ENCODE results near the gene GARS1. TPM values are rescaled to one million over a fixed set of nuclear protein-coding genes. Genes with fewer than 3 reads are reported as not detected.
"Not testable (repeated sequence)": the region's sequence is repeated elsewhere in the genome, so short reads cannot be mapped to it uniquely, and the experiment has no call there.

The GARS1 gene
- total and polyA plus RNA-seq, 2 donors (not counting 1 experiment from before 2014, with no cell fraction given) = 322 to 669 TPM

DNA sequence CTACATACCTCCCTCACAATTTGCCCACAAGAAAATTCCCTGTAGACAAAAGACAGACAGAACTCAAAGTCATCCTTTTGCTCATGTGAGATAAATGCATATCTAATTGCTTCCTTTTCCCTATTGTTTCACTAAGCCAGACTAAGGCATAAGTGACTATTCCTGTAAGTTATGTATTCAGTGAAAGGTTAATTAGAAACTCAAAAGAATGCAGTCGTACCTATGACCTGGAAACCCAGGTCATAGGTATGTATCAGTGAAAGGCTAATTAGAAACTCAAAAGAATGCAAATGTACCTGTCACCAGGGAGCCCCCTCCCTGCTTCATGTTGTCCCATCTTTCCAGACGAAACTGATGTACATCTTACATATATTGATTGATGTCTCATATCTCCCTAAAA, 10.3 kb upstream of the GARS1 start:
- TF ChIP-seq EZH2 (IDR thresholded peaks at IDR 0.05; ENCODE audit: low read length, missing control alignments) = no peak
- no peak overlapping the region for H3K4me2 ChIP-seq (ENCODE audit: extremely low read depth, insufficient read depth, low read length)
- H2AFZ ChIP-seq (ENCODE audit: low read length) = no peak overlapping the region
- H3K9ac ChIP-seq (ENCODE audit: insufficient read depth, low read length) = no peak overlapping the region
- peaks cover 3% of the 10 kb centered on the region for H3K79me2 ChIP-seq (ENCODE audit: control insufficient read depth, insufficient read depth, low read length)
- no peak overlapping the region for H3K4me3 ChIP-seq (replicated peaks in 1 of 4; ENCODE audit: control extremely low read depth in 1 of 4, insufficient read depth in 1 of 4, low read depth in 3 of 4, low read length in 4 of 4)
- H4K20me1 ChIP-seq (ENCODE audit: control insufficient read depth, extremely low read depth, insufficient read depth, low read length) = no peaks in the 10 kb centered on the region
- H3K27ac ChIP-seq (ENCODE audit: insufficient read depth, low read length) = no peak overlapping the region
- no peaks in the 10 kb centered on the region for H3K27me3 ChIP-seq (ENCODE audit: control insufficient read depth, insufficient read depth, low read length)
- H3K4me1 ChIP-seq (ENCODE audit: control insufficient read depth, extremely low read depth, insufficient read depth, low read length) = no peaks in the 10 kb centered on the region
- no peak for DNase-seq (ENCODE audit: low read depth in 2 of 2)
- peaks cover 5% of the 10 kb centered on the region for H3K36me3 ChIP-seq (ENCODE audit: control insufficient read depth, insufficient read depth, low read length)
- no peaks in the 10 kb centered on the region for H3K9me3 ChIP-seq (ENCODE audit: control insufficient read depth, insufficient read depth, low read depth, low read length)

DNA sequence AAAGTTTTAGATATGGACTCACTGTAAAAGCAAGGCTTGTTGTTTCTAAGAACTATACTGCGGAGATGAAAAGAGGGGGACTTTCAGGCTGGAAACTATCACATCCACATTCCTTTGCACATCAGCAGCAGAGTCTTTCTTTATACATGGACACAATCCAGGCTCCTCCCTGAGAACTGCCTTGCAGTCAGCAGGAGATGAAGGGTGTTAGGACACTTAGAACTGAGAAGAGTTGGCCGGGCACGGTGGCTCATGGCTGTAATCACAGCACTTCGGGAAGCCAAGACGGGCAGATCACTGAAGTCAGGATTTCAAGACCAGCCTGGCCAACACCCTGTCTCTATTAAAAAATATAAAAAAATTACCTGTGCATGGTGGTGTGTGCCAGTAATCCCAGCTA, 9.7 kb upstream of the GARS1 start:
- peaks cover 3% of the 10 kb centered on the region for H3K79me2 ChIP-seq (ENCODE audit: control insufficient read depth, insufficient read depth, low read length)
- no peak for TF ChIP-seq EZH2 (IDR thresholded peaks at IDR 0.05; ENCODE audit: low read length, missing control alignments)
- TF ChIP-seq, protein P1, sequence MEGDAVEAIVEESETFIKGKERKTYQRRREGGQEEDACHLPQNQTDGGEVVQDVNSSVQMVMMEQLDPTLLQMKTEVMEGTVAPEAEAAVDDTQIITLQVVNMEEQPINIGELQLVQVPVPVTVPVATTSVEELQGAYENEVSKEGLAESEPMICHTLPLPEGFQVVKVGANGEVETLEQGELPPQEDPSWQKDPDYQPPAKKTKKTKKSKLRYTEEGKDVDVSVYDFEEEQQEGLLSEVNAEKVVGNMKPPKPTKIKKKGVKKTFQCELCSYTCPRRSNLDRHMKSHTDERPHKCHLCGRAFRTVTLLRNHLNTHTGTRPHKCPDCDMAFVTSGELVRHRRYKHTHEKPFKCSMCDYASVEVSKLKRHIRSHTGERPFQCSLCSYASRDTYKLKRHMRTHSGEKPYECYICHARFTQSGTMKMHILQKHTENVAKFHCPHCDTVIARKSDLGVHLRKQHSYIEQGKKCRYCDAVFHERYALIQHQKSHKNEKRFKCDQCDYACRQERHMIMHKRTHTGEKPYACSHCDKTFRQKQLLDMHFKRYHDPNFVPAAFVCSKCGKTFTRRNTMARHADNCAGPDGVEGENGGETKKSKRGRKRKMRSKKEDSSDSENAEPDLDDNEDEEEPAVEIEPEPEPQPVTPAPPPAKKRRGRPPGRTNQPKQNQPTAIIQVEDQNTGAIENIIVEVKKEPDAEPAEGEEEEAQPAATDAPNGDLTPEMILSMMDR (conservative IDR thresholded peaks at IDR 0.05 in 1 of 2, IDR thresholded peaks at IDR 0.05 in 1 of 2; ENCODE audit: low read depth in 1 of 2, low read length in 2 of 2) = no peak
- H3K27me3 ChIP-seq (ENCODE audit: control insufficient read depth, insufficient read depth, low read length) = no peaks in the 10 kb centered on the region
- no peak overlapping the region for H2AFZ ChIP-seq (ENCODE audit: low read length)
- H3K9me3 ChIP-seq (ENCODE audit: control insufficient read depth, insufficient read depth, low read depth, low read length) = no peaks in the 10 kb centered on the region
- no peak overlapping the region for H3K9ac ChIP-seq (ENCODE audit: insufficient read depth, low read length)
- no peak overlapping the region for H3K4me3 ChIP-seq (replicated peaks in 1 of 4; ENCODE audit: control extremely low read depth in 1 of 4, insufficient read depth in 1 of 4, low read depth in 3 of 4, low read length in 4 of 4)
- H3K27ac ChIP-seq (ENCODE audit: insufficient read depth, low read length) = no peak overlapping the region
- peaks cover 5% of the 10 kb centered on the region for H3K36me3 ChIP-seq (ENCODE audit: control insufficient read depth, insufficient read depth, low read length)
- no peak overlapping the region for H3K4me2 ChIP-seq (ENCODE audit: extremely low read depth, insufficient read depth, low read length)
- no peaks in the 10 kb centered on the region for H3K4me1 ChIP-seq (ENCODE audit: control insufficient read depth, extremely low read depth, insufficient read depth, low read length)
- no peaks in the 10 kb centered on the region for H4K20me1 ChIP-seq (ENCODE audit: control insufficient read depth, extremely low read depth, insufficient read depth, low read length)
- peak in 1 of 2 donors; percentile 39 for DNase-seq (ENCODE audit: low read depth in 2 of 2)

- H3K27ac ChIP-seq (ENCODE audit: insufficient read depth, low read length) = no peak overlapping the region
- H3K4me2 ChIP-seq (ENCODE audit: extremely low read depth, insufficient read depth, low read length) = no peak overlapping the region
- H3K9me3 ChIP-seq (ENCODE audit: control insufficient read depth, insufficient read depth, low read depth, low read length) = no peaks in the 10 kb centered on the region
- peaks cover 5% of the 10 kb centered on the region for H3K79me2 ChIP-seq (ENCODE audit: control insufficient read depth, insufficient read depth, low read length)
- H3K36me3 ChIP-seq (ENCODE audit: control insufficient read depth, insufficient read depth, low read length) = peaks cover 4% of the 10 kb centered on the region
- H4K20me1 ChIP-seq (ENCODE audit: control insufficient read depth, extremely low read depth, insufficient read depth, low read length) = no peaks in the 10 kb centered on the region
- no peak overlapping the region for H3K9ac ChIP-seq (ENCODE audit: insufficient read depth, low read length)
- peak in 1 of 2 donors; percentile 35 for DNase-seq (ENCODE audit: low read depth in 2 of 2)
- H3K4me3 ChIP-seq (replicated peaks in 1 of 4; ENCODE audit: control extremely low read depth in 1 of 4, insufficient read depth in 1 of 4, low read depth in 3 of 4, low read length in 4 of 4) = no peak overlapping the region
- TF ChIP-seq, protein P1 (conservative IDR thresholded peaks at IDR 0.05 in 1 of 2, IDR thresholded peaks at IDR 0.05 in 1 of 2; ENCODE audit: low read depth in 1 of 2, low read length in 2 of 2) = no peak
- TF ChIP-seq EZH2 (IDR thresholded peaks at IDR 0.05; ENCODE audit: low read length, missing control alignments) = no peak
- H3K27me3 ChIP-seq (ENCODE audit: control insufficient read depth, insufficient read depth, low read length) = no peaks in the 10 kb centered on the region
- no peak overlapping the region for H2AFZ ChIP-seq (ENCODE audit: low read length)
- H3K4me1 ChIP-seq (ENCODE audit: control insufficient read depth, extremely low read depth, insufficient read depth, low read length) = no peaks in the 10 kb centered on the region
Observed at GRCh38 chr7:30585675-30586074, 9.0 kb upstream of the GARS1 start.

DNA sequence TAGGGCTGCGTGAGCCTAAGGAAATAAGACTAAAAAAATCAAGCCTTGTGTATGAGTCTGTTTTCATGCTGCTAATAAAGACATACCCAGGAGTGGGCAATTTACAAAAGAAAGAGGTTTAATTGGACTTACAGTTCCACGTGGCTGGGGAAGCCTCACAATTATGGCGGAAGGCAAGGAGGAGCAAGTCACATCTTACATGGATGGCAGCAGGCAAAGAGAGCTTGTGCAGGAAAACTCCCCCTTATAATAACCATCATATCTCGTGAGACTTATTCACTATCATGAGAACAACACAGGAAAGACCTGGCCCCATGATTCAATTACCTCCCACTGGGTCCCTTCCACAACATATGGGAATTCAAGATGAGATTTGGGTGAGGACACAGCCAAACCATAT, 7.1 kb upstream of the GARS1 start:
- not testable (repeated sequence) for H3K4me2 ChIP-seq (ENCODE audit: extremely low read depth, insufficient read depth, low read length); H3K79me2 ChIP-seq (ENCODE audit: control insufficient read depth, insufficient read depth, low read length); H3K36me3 ChIP-seq (ENCODE audit: control insufficient read depth, insufficient read depth, low read length); H3K4me3 ChIP-seq (replicated peaks in 1 of 4; ENCODE audit: control extremely low read depth in 1 of 4, insufficient read depth in 1 of 4, low read depth in 3 of 4, low read length in 4 of 4); DNase-seq (ENCODE audit: low read depth in 2 of 2); H2AFZ ChIP-seq (ENCODE audit: low read length); H4K20me1 ChIP-seq (ENCODE audit: control insufficient read depth, extremely low read depth, insufficient read depth, low read length); H3K9me3 ChIP-seq (ENCODE audit: control insufficient read depth, insufficient read depth, low read depth, low read length); H3K9ac ChIP-seq (ENCODE audit: insufficient read depth, low read length); H3K4me1 ChIP-seq (ENCODE audit: control insufficient read depth, extremely low read depth, insufficient read depth, low read length); H3K27ac ChIP-seq (ENCODE audit: insufficient read depth, low read length); H3K27me3 ChIP-seq (ENCODE audit: control insufficient read depth, insufficient read depth, low read length)

Measured in fibroblast of lung (primary cell).